ENCODE results near the gene SH3RF3. TPM values are rescaled to one million over a fixed set of nuclear protein-coding genes. Genes with fewer than 3 reads are reported as not detected.

Gene SH3RF3
- total RNA-seq, 2 donors from 2014 or later, result 1.3 to 2.5 TPM

DNA sequence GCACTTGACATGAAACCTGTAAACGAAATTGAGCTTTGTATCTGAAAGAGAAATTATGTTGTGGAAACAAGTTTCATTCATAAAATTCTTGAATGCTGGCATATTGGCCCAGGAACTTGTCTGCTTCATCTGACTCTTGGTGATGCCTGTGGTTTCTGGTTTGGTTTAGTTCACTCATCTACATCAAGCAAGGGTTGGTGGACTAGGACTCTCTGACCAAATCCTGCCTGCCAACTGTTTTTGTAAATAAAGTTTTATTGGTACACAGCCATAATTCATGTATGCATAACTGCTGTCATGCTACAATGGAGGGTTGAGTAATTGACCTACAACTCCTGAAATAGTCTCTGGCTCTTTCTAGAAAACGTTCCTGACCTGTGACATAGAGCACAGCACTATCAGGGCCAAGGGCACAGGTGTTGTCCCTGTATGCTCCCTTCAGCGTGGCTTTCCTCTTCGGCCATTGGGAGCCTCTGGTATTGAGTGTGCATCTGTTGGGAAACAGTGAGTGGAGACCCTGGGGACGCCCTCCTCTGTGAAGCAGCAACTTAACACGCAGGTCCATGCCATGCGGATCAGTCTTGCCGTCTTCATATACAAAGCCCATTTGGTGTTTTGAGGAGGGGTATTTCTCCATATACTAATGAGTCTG, 226.3 kb downstream of the SH3RF3 start:
- DNase-seq, result no peak
- Histone ChIP-seq H3K27ac (no peak overlapping the region), H3K9ac (ENCODE audit: low read depth in 2 of 2, low read length in 2 of 2) (no peak overlapping the region), H3K4me3 (no peak overlapping the region), H3K9me3 (peaks cover 4% of the 10 kb centered on the region), H3K4me1 (peaks cover 4% of the 10 kb centered on the region), H3K27me3 (no peaks in the 10 kb centered on the region), H3K36me3 (no peaks in the 10 kb centered on the region)
- intact Hi-C loops (cut with DNase I), result no loop called here
- TF ChIP-seq, protein P1, sequence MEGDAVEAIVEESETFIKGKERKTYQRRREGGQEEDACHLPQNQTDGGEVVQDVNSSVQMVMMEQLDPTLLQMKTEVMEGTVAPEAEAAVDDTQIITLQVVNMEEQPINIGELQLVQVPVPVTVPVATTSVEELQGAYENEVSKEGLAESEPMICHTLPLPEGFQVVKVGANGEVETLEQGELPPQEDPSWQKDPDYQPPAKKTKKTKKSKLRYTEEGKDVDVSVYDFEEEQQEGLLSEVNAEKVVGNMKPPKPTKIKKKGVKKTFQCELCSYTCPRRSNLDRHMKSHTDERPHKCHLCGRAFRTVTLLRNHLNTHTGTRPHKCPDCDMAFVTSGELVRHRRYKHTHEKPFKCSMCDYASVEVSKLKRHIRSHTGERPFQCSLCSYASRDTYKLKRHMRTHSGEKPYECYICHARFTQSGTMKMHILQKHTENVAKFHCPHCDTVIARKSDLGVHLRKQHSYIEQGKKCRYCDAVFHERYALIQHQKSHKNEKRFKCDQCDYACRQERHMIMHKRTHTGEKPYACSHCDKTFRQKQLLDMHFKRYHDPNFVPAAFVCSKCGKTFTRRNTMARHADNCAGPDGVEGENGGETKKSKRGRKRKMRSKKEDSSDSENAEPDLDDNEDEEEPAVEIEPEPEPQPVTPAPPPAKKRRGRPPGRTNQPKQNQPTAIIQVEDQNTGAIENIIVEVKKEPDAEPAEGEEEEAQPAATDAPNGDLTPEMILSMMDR (IDR thresholded peaks at IDR 0.05), result no peak

DNA sequence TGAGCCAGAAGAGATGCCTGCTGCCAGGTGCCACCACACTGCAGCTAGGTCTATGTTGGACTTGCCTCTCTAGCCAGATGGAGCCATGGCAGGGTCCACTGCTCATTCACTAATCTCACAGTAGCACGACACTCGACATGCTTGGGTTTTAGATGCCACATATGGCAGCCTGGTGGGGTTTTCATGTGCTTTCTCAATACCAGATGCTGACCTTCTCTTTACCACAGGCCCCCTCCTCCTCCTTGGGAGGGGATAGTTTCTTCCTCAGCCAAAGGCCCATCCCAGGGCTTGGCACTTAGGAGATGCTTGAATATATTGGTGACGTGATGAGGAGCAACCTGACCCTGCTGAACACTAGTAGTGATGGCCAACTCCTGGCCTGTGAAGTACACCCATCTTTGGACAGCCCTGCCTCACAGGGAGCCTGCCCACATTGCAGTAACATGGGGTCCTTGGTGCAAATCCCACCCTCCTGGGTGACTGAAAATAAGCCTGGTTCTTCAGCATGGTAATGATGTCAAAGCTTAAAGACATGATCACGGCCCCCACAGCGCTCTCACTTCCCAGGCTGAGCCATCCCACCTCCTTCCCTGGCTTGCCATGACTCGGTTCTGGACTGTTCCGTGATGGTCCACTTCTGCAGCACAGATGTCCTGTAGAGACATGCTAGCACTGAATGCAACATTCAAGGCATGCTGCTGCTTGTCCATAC, 227.5 kb downstream of the SH3RF3 start:
- intact Hi-C loops (cut with DNase I), result no loop called here

DNA sequence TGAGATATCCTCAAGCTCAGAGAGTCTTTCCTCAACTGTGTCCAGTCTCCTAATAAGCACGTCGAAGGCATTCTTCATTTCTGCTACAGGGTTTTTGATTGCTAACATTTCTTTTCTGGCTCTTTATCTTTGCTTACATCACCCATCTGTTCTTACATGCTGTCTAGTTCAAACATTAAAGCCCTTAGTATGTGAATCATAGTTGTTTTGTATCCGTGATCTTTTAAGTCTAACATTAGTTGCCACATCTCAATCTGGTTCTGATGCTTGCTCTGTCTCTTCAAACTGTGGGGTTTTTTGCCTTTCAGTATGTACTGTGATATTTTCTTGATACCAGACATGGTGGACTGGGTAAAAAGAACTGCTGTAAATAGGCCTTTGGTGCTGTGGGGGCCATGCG, 235.2 kb downstream of the SH3RF3 start:
- Histone ChIP-seq H3K9me3 (no peaks in the 10 kb centered on the region), H3K27ac (no peak overlapping the region), H3K9ac (ENCODE audit: low read depth in 2 of 2, low read length in 2 of 2) (no peak overlapping the region), H3K4me3 (no peak overlapping the region), H3K27me3 (no peaks in the 10 kb centered on the region), H3K36me3 (no peaks in the 10 kb centered on the region), H3K4me1 (no peaks in the 10 kb centered on the region)
- no peak for DNase-seq
- TF ChIP-seq, protein P1 (IDR thresholded peaks at IDR 0.05), result no peak
- intact Hi-C loops (cut with DNase I), result no loop called here

More for the DNA sequence above, 227.5 kb downstream of the SH3RF3 start:
- H3K36me3 ChIP-seq, result no peaks in the 10 kb centered on the region
- no peak overlapping the region for H3K4me3 ChIP-seq
- H3K9me3 ChIP-seq, result peaks cover 4% of the 10 kb centered on the region
- TF ChIP-seq, protein P1 (IDR thresholded peaks at IDR 0.05), result no peak
- H3K4me1 ChIP-seq, result no peaks in the 10 kb centered on the region
- H3K27ac ChIP-seq, result no peak overlapping the region
- H3K27me3 ChIP-seq, result no peaks in the 10 kb centered on the region
- DNase-seq, result no peak
- no peak overlapping the region for H3K9ac ChIP-seq (ENCODE audit: low read depth in 2 of 2, low read length in 2 of 2)

DNA sequence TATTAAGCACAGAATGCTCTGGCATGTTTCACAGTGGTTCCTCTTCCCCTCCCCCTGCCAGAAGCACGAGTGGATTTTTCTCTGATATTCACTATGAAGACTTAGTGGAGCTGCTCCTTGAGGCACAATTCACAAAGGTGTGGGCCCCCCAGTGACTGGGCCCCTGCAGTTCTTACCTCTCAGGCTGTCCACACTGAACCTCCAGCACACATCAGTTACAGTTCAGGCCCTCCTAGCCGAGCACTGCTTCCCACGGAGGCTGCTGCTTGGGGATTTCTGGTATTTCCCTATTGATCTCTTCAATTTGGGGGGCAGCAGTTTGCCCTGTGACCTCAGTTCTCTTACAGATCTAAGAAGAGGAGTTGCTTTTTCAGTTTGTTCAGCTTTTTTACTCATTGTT, 236.1 kb downstream of the SH3RF3 start:
- TF ChIP-seq, protein P1 (IDR thresholded peaks at IDR 0.05), result no peak
- Histone ChIP-seq H3K9me3 (no peaks in the 10 kb centered on the region), H3K27me3 (no peaks in the 10 kb centered on the region), H3K4me3 (no peak overlapping the region), H3K9ac (ENCODE audit: low read depth in 2 of 2, low read length in 2 of 2) (no peak overlapping the region), H3K36me3 (no peaks in the 10 kb centered on the region), H3K27ac (no peak overlapping the region), H3K4me1 (no peaks in the 10 kb centered on the region)
- intact Hi-C loops (cut with DNase I), result no loop called here
- DNase-seq, result peak; percentile 6

DNA sequence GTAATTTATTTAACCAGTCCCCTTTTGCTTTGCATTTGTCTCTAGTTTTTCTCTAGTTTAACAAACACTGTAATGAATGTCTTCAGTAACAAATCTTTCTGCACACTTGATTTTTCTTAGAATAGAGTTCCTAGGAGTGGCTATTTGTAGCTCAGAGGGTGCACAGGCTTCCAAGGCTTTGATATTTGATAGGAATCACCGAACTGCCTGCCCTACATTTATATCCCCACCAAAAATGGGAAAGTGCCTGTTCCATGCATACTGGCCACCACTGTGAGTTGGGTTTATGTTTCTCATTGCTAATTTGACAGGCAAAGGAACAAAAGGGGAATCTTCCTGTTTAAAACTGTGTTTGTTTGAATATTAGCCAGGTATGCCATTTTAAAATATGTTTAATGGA, 238.7 kb downstream of the SH3RF3 start:
- H3K9ac ChIP-seq (ENCODE audit: low read depth in 2 of 2, low read length in 2 of 2), result no peak overlapping the region
- intact Hi-C loops (cut with DNase I), result no loop called here
- TF ChIP-seq, protein P1 (IDR thresholded peaks at IDR 0.05), result no peak
- no peaks in the 10 kb centered on the region for H3K9me3 ChIP-seq
- H3K27ac ChIP-seq, result no peak overlapping the region
- H3K4me3 ChIP-seq, result no peak overlapping the region
- no peak for DNase-seq
- H3K27me3 ChIP-seq, result no peaks in the 10 kb centered on the region
- no peaks in the 10 kb centered on the region for H3K4me1 ChIP-seq
- no peaks in the 10 kb centered on the region for H3K36me3 ChIP-seq
